Hindlimb muscle (tissue), 1 donor: Measurements from ENCODE around the gene DENND2C. TPM values are rescaled to one million over a fixed set of nuclear protein-coding genes. Genes with fewer than 3 reads are reported as not detected.

Experiments
- DNase-seq: peaks from one replicate; pipeline ENCODE4 v3.0.0-alpha.2; 2013
- polyA plus RNA-seq: library from polyadenylated mRNA; unstranded; fragments of 120-200 nt; gene quantifications from one replicate; pipeline ENCODE4 v1.2.1, GENCODE V29; 2013; ENCODE audit not compliant: insufficient read length

The DENND2C gene, protein sequence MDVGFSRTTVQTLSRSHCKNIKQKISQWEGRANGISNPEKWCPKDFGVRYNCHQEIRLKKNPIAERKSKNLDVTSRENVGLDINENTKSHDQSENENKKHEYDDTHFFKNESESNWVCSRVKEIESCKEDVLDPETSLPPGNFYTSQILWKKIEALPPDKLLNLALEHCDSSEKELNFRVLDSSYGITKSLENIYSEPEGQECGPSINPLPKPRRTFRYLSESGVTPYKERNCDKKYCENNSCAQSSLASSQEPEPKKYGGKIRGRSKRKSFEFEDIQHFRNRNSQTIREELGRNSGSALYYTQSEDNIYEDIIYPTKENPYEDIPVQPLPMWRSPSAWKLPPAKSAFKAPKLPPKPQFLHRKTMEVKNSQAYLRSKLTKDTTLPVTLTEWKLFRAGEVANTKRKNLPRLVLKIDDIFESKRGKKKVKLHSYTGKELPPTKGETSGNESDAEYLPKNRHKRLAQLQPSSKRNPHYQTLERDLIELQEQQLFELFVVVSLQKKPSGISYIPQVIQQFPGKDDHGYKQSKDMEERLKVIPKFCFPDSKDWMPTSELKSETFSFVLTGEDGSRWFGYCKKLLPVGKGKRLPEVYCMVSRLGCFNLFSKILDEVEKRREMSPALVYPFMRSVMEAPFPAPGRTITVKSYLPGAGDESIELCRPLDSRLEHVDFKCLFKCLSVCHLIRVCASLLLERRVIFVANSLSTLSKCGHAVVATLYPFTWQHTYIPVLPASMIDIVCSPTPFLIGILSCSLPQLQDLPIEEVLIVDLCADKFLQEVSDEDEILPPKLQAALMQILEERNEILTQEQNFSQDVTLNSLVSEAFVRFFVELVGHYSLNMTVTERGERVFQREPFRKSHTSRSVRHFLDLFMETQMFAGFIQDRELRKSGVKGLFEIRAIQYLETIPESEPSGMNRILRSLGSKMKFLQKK
- 10.1 TPM for polyA plus RNA-seq

DNA sequence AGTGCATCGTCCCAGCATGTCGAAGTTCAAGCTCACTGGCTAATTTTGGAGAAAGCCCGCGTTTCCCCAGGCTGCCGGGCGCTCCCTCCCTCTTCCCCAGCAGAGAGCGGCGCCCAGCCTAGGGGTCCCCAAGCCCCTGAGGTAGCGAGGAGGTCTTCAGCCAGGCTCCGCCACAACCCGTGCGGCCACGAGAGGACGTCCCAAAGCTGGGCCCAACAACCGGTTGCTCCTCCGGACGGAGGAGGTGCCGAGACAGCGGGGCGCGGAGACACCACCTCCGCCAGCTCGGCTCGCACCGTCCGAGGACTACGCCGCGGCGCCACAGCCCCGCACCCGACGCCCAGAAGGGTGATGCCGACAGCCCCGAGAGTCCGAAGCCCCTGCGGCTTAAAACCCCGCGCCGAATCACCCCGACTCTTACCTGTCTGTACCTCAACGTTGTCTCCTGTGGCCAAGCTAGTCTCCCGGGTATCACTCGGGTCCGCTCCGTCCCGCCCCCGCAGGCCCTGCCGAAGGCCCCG lies at the start of gene DENND2C:
Gene DENND2C (minus strand): TSS at position 488 of the 521 bp plus-strand sequence. CDS start 44,065 bp downstream, outside the sequence.
- DNase-seq: no peak

DNA sequence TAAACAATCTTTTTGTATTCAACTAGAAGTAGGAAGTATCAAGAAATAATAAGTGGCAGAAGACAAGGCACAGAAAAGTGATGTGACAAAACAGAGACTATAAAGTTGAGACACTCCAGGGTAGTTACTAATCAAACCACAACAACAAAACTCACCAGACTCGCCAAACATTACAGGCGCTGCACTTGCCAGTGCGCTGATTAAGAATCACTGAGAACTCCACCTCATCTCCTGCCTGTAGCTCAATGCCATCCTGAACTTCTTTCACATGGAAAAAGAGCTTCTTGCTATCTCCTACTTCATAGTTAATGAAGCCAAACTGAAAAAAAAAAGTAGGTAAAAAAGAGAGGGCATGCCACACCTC lies 49.6 kb upstream of the DENND2C start:
- DNase-seq: no peak

- DNase-seq: no peak
Measured at GRCh38 chr1:114718661-114719423, 49.0 kb upstream of the DENND2C start.

GRCh38 chr1:114716304-114717170 lies 46.7 kb upstream of the DENND2C start, which contains the start of gene NRAS:
Gene NRAS (minus strand): TSS chr1:114716771. CDS start chr1:114716160, 611 bp downstream.
- DNase-seq: peak; percentile 96

DNA sequence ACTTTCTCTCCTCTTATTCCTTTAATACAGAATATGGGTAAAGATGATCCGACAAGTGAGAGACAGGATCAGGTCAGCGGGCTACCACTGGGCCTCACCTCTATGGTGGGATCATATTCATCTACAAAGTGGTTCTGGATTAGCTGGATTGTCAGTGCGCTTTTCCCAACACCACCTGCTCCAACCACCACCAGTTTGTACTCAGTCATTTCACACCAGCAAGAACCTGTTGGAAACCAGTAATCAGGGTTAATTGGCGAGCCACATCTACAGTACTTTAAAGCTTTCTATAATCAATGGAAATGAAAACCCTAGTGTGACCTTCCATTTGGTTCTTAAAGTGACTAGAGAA lies 46.1 kb upstream of the DENND2C start:
- DNase-seq: no peak

GRCh38 chr1:114712977-114713376 lies 43.1 kb upstream of the DENND2C start:
- no peak for DNase-seq

DNA sequence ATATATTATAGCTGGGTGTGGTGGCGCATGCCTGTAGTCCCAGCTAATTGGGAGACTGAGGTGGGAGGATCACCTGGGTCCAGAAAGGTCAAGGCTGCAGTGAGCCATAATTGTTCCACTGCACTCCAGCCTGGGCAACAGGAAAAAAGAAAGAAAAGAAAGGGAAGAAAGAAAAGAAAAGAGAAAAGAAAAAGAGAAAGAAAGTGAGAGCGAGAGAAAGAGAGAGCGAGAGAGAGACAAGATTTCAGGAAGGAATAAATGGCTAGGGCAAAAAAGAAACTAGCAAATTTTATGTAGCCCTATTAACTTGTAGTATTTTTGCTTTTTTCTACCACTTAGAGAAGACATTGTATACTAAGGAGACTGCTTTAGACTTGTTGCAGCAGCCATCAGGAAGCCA lies 40.5 kb upstream of the DENND2C start:
- DNase-seq: no peak

GRCh38 chr1:114707604-114708003 lies 37.8 kb upstream of the DENND2C start:
- no peak for DNase-seq

DNA sequence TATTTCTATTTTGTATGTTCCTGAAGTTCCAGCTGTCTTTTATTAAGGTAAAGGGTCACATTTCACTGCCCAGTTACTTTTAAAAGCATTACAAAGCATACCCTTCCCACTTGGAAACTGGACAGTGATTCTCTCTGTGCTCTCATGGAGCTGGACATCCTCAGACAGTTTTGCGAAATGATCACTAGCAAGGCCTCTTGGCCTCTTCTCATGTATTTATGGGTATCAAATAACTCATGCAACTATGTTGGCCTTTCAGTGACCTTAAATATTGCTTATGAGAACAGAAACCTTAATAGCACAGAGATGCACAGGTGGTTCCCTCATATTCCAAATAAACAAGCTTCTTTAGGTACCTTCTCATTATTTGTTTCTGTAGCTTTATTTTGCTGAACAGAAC lies 33.4 kb upstream of the DENND2C start:
- DNase-seq: no peak

- no peak for DNase-seq
Measured at GRCh38 chr1:114702737-114703136, 32.9 kb upstream of the DENND2C start.

DNA sequence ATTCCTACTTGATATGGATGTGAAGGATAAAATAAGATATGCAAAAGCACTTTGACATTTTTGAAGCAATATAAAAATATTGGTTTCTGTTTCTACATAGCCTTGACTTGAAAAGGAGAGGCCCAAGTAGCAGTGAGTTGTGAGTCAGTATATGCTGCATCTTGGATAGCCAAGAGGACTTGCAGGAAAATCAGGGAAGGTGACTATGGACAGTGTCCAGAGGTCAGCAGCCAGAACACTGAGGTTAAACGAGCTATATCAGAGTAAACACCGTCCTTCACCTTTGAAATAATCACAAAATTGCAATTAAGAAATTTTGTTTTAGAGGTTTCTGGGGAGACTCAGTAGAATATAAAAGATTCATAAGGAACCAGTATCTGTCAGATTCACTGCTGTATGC lies 32.1 kb upstream of the DENND2C start:
- no peak for DNase-seq

DNA sequence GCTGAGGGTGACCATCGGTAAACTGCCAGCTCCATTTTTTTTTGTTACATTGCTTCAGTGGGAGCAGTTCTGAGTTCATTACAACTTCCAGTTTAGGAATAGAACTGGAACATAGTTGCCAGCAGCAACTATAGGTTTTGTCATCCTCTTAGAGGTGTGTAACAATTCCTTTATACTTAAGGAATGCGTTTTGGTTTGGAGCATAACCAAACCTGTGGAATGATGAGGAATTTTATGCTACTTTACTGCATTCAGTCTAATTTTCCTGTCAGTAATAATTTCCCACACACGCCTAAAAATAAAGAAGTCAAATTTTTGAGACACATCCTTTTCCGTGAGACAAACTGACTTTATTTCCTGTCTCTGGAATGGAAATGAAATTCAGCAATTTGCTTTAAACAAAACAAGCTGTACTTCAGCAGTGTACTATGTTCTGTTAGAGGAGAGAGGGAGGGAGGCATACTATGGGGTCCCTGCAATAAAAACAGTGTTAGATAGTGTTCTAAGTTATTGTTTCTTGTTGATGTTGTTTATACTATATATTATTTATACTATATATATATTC lies 30.3 kb upstream of the DENND2C start:
- no peak for DNase-seq

GRCh38 chr1:114696810-114697209 lies 27.0 kb upstream of the DENND2C start:
- no peak for DNase-seq

DNA sequence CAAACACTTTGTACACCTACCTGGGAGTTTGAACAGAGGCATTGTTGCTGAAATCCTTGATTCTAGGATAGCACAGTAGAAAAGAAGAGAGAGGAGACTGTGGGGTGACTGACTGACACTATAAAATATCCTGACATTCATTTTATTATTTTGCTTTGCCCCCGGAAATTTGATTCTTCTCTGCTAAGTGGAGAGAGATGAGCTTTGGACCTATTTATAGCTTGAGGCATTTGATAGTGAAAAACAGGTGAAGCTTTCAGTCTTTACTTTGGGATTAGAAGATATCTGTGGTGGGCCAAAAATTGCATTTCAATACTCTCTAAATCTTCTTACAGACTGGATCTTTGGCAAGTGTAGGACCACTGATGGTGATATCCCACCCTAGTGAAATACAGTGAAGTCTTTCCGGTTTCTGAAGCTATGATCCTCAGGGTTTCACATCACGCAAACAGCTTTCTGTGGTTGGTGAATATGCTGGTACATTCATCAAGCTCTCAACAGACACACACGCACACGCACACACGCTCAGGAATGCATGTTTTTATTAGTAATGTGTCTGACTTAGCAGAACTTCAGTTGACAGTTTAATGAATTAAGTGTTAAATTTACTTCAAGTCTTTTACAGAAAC lies 25.7 kb upstream of the DENND2C start, which contains the start of gene AMPD1:
Gene AMPD1 (minus strand): TSS at position 117 of the 629 bp plus-strand sequence. CDS start 75 bp downstream, at position 42.
- DNase-seq: no peak

GRCh38 chr1:114694540-114695310 lies 24.9 kb upstream of the DENND2C start:
- DNase-seq: no peak

DNA sequence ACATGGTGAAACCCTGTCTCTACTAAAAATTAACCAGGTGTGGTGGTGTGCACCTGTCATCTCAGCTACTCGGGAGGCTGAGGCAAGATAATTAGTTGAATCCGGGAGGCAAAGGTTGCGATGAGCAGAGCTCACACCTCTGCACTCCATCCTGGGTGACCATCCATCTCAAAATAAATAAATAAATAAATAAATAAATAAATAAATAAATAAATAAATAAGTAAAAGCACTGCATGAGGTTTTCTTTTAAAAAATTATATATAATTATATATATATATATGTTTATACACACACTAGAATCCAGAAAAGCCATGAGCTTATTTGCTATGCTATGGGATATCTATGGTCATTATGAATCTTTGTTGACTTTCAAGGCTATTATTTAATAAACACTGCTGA lies 23.1 kb upstream of the DENND2C start:
- no peak for DNase-seq

- no peak for DNase-seq
Measured at GRCh38 chr1:114691061-114691460, 21.2 kb upstream of the DENND2C start.

DNA sequence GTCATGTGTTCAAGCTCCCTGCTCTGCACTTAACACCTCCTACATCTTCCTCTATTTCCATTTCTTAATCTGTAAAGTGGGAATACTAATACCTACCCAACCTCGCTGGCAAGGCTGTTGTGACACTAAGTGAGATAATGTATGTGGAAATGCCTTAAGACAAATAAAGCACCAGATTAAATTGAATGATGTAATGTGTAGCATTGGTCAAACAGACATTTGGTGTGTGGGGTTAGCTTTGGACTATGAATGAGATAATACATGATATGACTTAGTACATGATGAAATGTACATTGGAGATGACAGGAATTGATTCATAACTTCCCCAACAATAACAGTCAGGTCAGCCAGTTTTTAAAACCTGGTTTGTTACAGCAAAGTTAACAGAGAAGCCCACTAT lies 20.3 kb upstream of the DENND2C start:
- DNase-seq: no peak

GRCh38 chr1:114688526-114688925 lies 18.7 kb upstream of the DENND2C start:
- DNase-seq: no peak

GRCh38 chr1:114685851-114686250 lies 16.0 kb upstream of the DENND2C start:
- no peak for DNase-seq
